Measurements from ENCODE around the gene GARIN1A.

GRCh38 chr7:128710481-128710880 lies 38.4 kb downstream of the GARIN1A start:
- no peak for TF ChIP-seq CTCF (IDR thresholded peaks at IDR 0.05)
- TF ChIP-seq POLR2A (IDR thresholded peaks at IDR 0.05): no peak

Data from adrenal gland (tissue), 5 donors.